ENCODE measurements around the gene ARHGAP26. TPM values are rescaled to one million over a fixed set of nuclear protein-coding genes. Genes with fewer than 3 reads are reported as not detected.

ARHGAP26 gene
- total RNA-seq, 4 donors from 2014 or later = 61.0 to 76.7 (median 61.2) TPM

DNA sequence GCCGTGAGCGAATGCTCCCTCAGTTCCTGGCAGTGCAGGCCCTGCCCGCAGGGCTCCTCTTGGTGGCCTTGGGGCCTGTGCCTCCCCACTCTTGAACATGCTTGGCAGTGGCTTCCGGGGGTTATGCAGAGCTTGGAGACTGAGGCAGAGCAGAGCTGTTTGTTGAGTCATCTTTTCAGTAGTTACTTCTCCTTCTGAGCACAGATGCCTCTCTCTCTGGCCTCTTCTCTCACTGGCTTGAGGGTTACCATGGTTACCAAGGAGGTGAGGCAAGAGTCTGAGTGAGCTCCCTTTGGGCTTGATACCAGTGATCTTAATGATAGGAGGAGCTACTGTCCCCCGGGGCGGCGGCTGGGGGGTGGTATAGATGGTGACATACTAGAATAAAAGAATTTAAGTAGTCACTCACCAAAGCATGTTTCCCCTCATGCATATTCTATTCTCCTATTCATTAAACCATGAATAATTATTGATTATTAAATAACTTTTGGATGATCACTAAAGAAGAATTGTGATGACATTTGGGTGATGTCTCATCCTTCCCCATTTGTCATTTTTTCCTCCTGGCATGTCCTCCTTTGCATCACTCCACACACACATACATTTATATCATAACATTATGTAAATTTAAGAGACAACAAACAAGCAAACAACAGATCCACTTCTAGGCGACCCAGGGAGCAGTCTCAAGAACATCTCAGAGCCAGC, 111.1 kb downstream of the ARHGAP26 start:
- intact Hi-C loops (cut with DNase I; ENCODE audit: low total_unique reads) = loop anchor here (5.0 kb wide), 1 partner anchor 164 kb away; no protein-coding TSS in a partner anchor
- Histone ChIP-seq H3K27me3 (no peaks in the 10 kb centered on the region), H3K4me3 (no peak overlapping the region), H3K9me3 (no peaks in the 10 kb centered on the region), H3K36me3 (no peaks in the 10 kb centered on the region), H3K27ac (no peak overlapping the region), H3K4me1 (peaks cover 0 to 3% (median 0%) of the 10 kb centered on the region in 4 donors)
- in situ Hi-C loops (cut with MboI; ENCODE audit: low pct_ligation_motif_present in 1 of 4, low pct_unique_long_range_greater_than_20kb in 1 of 4, low sequenced_read_pairs in 3 of 4) = loop anchor here (10.0 to 25.0 kb wide), 4 partner anchors 126 to 269 kb away; no protein-coding TSS in a partner anchor
- DNase-seq = no peak
- 54 to 77% methylated on average over 3 to 8 of the region's 8 CpGs for WGBS, 2 donors (ENCODE audit: low coverage in 1 of 2)
- TF ChIP-seq, protein P1, sequence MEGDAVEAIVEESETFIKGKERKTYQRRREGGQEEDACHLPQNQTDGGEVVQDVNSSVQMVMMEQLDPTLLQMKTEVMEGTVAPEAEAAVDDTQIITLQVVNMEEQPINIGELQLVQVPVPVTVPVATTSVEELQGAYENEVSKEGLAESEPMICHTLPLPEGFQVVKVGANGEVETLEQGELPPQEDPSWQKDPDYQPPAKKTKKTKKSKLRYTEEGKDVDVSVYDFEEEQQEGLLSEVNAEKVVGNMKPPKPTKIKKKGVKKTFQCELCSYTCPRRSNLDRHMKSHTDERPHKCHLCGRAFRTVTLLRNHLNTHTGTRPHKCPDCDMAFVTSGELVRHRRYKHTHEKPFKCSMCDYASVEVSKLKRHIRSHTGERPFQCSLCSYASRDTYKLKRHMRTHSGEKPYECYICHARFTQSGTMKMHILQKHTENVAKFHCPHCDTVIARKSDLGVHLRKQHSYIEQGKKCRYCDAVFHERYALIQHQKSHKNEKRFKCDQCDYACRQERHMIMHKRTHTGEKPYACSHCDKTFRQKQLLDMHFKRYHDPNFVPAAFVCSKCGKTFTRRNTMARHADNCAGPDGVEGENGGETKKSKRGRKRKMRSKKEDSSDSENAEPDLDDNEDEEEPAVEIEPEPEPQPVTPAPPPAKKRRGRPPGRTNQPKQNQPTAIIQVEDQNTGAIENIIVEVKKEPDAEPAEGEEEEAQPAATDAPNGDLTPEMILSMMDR (IDR thresholded peaks at IDR 0.05) = no peak
- no peak for TF ChIP-seq POLR2AphosphoS5 (IDR thresholded peaks at IDR 0.05)
- no peak for TF ChIP-seq EP300 (IDR thresholded peaks at IDR 0.05; ENCODE audit: low read depth)
- TF ChIP-seq POLR2A (IDR thresholded peaks at IDR 0.05) = no peak

DNA sequence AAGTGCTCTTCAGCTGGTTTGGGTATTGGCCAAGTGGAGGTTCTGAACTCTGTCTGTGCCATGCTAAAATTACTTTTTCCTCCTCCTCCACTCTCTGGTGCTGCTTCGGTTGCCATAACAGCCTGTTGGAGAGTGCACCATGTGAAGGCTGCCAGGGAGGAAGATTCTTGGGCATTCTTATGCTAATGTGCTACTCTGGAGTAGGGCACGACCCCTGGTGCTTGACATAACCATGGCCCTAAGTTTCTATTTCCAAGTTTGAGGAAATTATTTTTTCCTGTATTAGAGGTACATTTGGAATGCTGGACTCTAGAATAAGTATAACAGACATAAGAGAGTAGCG, 111.6 kb downstream of the ARHGAP26 start:
- Histone ChIP-seq H3K27me3 (no peaks in the 10 kb centered on the region), H3K9me3 (no peaks in the 10 kb centered on the region), H3K4me3 (no peak overlapping the region), H3K27ac (no peak overlapping the region), H3K4me1 (peaks cover 0 to 3% (median 0%) of the 10 kb centered on the region in 4 donors), H3K36me3 (no peaks in the 10 kb centered on the region)
- TF ChIP-seq, protein P1 (IDR thresholded peaks at IDR 0.05) = no peak
- TF ChIP-seq EP300 (IDR thresholded peaks at IDR 0.05; ENCODE audit: low read depth) = no peak
- no peak for TF ChIP-seq POLR2A (IDR thresholded peaks at IDR 0.05)
- TF ChIP-seq POLR2AphosphoS5 (IDR thresholded peaks at IDR 0.05) = no peak
- DNase-seq = no peak
- in situ Hi-C loops (cut with MboI; ENCODE audit: low pct_ligation_motif_present in 1 of 4, low pct_unique_long_range_greater_than_20kb in 1 of 4, low sequenced_read_pairs in 3 of 4) (loop anchor here (10.0 to 25.0 kb wide), 4 partner anchors 127 to 269 kb away; no protein-coding TSS in a partner anchor), intact Hi-C loops (cut with DNase I; ENCODE audit: low total_unique reads) (loop anchor here (5.0 kb wide), 1 partner anchor 164 kb away; no protein-coding TSS in a partner anchor)
- 88 to 100% methylated on average over 1 to 3 of the region's 3 CpGs for WGBS, 2 donors (ENCODE audit: low coverage in 1 of 2)

DNA sequence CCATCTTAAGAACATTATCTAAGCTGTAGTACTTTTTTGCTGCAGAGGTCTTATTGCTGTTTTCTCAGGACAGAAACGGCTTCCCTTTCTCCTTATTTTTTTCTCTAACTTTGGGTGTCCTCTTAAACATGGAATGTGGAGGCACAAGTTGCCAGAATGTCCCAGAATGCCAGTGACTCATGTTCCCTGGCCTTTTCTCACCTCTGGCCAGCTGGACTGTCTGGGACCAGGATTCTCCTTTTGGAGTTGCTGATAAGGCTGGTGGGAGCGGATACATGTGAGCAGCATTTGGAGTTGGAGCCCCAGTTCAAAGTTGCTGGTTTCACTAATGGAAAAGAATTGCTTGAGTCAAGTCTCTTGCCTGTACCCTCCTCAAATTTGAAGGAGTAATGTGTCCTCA, 112.8 kb downstream of the ARHGAP26 start:
- peaks cover 0 to 3% (median 0%) of the 10 kb centered on the region in 4 donors for H3K4me1 ChIP-seq
- DNase-seq = no peak
- no peaks in the 10 kb centered on the region for H3K27me3 ChIP-seq
- 75 to 79% methylated on average over 1 to 2 of the region's 2 CpGs for WGBS, 2 donors (ENCODE audit: low coverage in 1 of 2)
- intact Hi-C loops (cut with DNase I; ENCODE audit: low total_unique reads) (loop anchor here (5.0 kb wide), 1 partner anchor 166 kb away; no protein-coding TSS in a partner anchor), in situ Hi-C loops (cut with MboI; ENCODE audit: low pct_ligation_motif_present in 1 of 4, low pct_unique_long_range_greater_than_20kb in 1 of 4, low sequenced_read_pairs in 3 of 4) (loop anchor here (10.0 to 25.0 kb wide), 4 partner anchors 128 to 271 kb away; no protein-coding TSS in a partner anchor)
- no peak overlapping the region for H3K4me3 ChIP-seq
- TF ChIP-seq POLR2A (IDR thresholded peaks at IDR 0.05) (no peak), POLR2AphosphoS5 (IDR thresholded peaks at IDR 0.05) (no peak), EP300 (IDR thresholded peaks at IDR 0.05; ENCODE audit: low read depth) (no peak)
- TF ChIP-seq, protein P1 (IDR thresholded peaks at IDR 0.05) = no peak
- H3K27ac ChIP-seq = no peak overlapping the region
- no peaks in the 10 kb centered on the region for H3K36me3 ChIP-seq
- H3K9me3 ChIP-seq = no peaks in the 10 kb centered on the region

DNA sequence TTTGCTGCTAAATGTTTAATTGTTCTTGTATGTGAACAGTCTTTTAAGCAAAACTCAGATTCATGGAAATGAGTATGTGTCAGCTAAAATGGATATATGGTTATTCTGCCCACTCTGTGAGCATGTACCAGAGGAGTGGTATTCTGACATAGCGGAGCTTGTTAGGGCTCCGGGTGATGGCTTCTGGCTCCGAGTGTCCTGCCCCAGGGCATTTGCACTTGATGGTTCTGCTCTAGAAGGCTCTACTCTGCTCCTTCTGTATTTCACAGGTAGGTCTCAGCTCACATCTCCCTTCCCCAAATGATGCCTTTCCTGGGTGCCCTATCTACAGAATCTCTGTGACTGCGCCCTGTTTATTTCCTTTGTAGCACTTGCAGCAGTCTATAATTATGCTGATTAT, 113.3 kb downstream of the ARHGAP26 start:
- 94 to 100% methylated on average over 4 of the region's 4 CpGs for WGBS, 2 donors (ENCODE audit: low coverage in 1 of 2)
- TF ChIP-seq, protein P1 (IDR thresholded peaks at IDR 0.05) = no peak
- intact Hi-C loops (cut with DNase I; ENCODE audit: low total_unique reads) = loop anchor here (5.0 kb wide), 1 partner anchor 166 kb away; no protein-coding TSS in a partner anchor
- no peak overlapping the region for H3K27ac ChIP-seq
- H3K27me3 ChIP-seq = no peaks in the 10 kb centered on the region
- H3K9me3 ChIP-seq = no peaks in the 10 kb centered on the region
- in situ Hi-C loops (cut with MboI; ENCODE audit: low pct_ligation_motif_present in 1 of 4, low pct_unique_long_range_greater_than_20kb in 1 of 4, low sequenced_read_pairs in 3 of 4) = loop anchor here (10.0 to 25.0 kb wide), 4 partner anchors 129 to 271 kb away; no protein-coding TSS in a partner anchor
- DNase-seq = no peak
- H3K4me3 ChIP-seq = no peak overlapping the region
- H3K36me3 ChIP-seq = no peaks in the 10 kb centered on the region
- H3K4me1 ChIP-seq = peaks cover 0 to 3% (median 0%) of the 10 kb centered on the region in 4 donors
